ENCODE results near the gene DPH3.

GRCh38 chr3:16294844-16295243 is 30.1 kb upstream of the DPH3 start:
- TF ChIP-seq EHMT2 (IDR thresholded peaks at IDR 0.05; ENCODE audit: low read depth) (no peak), ESRRA (IDR thresholded peaks at IDR 0.05; ENCODE audit: borderline replicate concordance, low read length) (no peak), ZFP36 (IDR thresholded peaks at IDR 0.05; ENCODE audit: borderline replicate concordance, partially characterized antibody) (no peak), CTCF (IDR thresholded peaks at IDR 0.05) (no peak), MAX (IDR thresholded peaks at IDR 0.05) (no peak), EP300 (IDR thresholded peaks at IDR 0.05) (no peak), MAFK (IDR thresholded peaks at IDR 0.05; ENCODE audit: partially characterized antibody) (no peak), RAD21 (conservative IDR thresholded peaks at IDR 0.05 in 1 of 2, IDR thresholded peaks at IDR 0.05 in 1 of 2) (no peak), POLR2AphosphoS2 (conservative IDR thresholded peaks at IDR 0.05; ENCODE audit: low read length) (no peak), JUNB (IDR thresholded peaks at IDR 0.05) (no peak), TP53 (CRISPR knock-in tag; IDR thresholded peaks at IDR 0.05) (no peak), CEBPB (IDR thresholded peaks at IDR 0.05) (no peak), REST (IDR thresholded peaks at IDR 0.05) (no peak)
